ENCODE results near the gene HSD17B8.

- TF ChIP-seq CTCF (IDR thresholded peaks at IDR 0.05): no peak
- no peak for TF ChIP-seq REST (IDR thresholded peaks at IDR 0.05; ENCODE audit: insufficient read depth in 1 of 2, low read depth in 2 of 2, low read length in 1 of 2)
- TF ChIP-seq POLR2AphosphoS5 (IDR thresholded peaks at IDR 0.05; ENCODE audit: low read depth, low read length): no peak
- TF ChIP-seq TCF7L2 (IDR thresholded peaks at IDR 0.05; ENCODE audit: low read depth, low read length): no peak
- TF ChIP-seq SIN3A (IDR thresholded peaks at IDR 0.05; ENCODE audit: borderline replicate concordance, insufficient read depth, low read depth, low read length): no peak
Observed at GRCh38 chr6:33202799-33203198, 1.7 kb upstream of the HSD17B8 start.
